ENCODE results near the gene C6orf47. TPM values are rescaled to one million over a fixed set of nuclear protein-coding genes. Genes with fewer than 3 reads are reported as not detected.

C6orf47 gene
- total and polyA plus RNA-seq, 2 of the 13 experiments (the other 11 are each of a cell fraction or from before 2014, with no cell fraction given), result 1.7 to 18.1 TPM

DNA sequence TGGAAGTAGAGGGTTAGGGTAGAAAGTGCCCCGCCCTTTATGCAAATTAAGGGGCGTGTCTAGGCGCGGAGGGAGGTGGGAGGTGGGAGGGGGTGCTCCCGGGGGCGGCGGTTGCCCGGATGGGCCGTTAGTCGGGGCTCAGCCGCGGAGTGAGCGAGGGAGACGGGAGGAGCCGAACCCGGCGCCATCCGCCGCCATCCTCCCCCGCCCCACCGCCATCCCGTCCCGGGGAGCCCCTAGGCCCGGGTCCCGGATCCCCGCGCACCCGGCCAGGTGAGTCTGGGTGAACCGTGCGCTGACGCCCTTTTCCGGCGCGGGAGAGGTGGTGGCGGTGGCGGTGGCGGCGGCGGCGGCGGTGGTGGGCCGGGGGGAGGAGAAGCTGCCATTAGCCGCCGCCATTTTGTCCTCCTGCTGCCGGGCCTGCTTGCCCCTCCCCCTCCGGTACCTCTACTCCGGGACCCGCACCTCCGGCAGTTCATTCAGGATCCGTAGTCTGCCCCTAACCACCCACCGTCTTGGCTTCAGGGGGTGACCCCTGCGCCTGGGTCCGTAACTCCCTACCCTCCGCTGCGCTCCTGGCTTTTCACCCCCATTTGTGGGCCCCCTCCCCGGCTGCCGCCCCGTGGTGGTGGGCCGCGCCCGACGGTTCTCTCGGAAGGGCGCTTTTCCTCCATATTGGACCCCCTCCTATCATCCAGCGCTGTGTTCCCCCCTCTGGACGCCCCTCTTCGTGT, 39.8 kb downstream of the C6orf47 start, which contains the start of gene PRRC2A (continued):
- TF ChIP-seq THAP11 (CRISPR knock-in tag; IDR thresholded peaks at IDR 0.05) (peak; percentile 35; the same call in 1 of the 2 replicates), NR1H2 (CRISPR knock-in tag; IDR thresholded peaks at IDR 0.05; ENCODE audit: borderline replicate concordance, low read depth) (no peak), MEF2D (CRISPR knock-in tag; IDR thresholded peaks at IDR 0.05) (no peak), SRF (IDR thresholded peaks at IDR 0.05; ENCODE audit: low read depth, low read length) (no peak), RXRB (CRISPR knock-in tag; IDR thresholded peaks at IDR 0.05; ENCODE audit: borderline replicate concordance) (no peak), ZFP1 (CRISPR knock-in tag; IDR thresholded peaks at IDR 0.05) (no peak)
- TF ChIP-seq, protein P1, sequence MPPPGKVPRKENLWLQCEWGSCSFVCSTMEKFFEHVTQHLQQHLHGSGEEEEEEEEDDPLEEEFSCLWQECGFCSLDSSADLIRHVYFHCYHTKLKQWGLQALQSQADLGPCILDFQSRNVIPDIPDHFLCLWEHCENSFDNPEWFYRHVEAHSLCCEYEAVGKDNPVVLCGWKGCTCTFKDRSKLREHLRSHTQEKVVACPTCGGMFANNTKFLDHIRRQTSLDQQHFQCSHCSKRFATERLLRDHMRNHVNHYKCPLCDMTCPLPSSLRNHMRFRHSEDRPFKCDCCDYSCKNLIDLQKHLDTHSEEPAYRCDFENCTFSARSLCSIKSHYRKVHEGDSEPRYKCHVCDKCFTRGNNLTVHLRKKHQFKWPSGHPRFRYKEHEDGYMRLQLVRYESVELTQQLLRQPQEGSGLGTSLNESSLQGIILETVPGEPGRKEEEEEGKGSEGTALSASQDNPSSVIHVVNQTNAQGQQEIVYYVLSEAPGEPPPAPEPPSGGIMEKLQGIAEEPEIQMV (CRISPR knock-in tag; IDR thresholded peaks at IDR 0.05; ENCODE audit: low read depth), result 0 out of 2 replicates have a peak, but pooled peaks have one; percentile 17
- TF ChIP-seq, protein P2, sequence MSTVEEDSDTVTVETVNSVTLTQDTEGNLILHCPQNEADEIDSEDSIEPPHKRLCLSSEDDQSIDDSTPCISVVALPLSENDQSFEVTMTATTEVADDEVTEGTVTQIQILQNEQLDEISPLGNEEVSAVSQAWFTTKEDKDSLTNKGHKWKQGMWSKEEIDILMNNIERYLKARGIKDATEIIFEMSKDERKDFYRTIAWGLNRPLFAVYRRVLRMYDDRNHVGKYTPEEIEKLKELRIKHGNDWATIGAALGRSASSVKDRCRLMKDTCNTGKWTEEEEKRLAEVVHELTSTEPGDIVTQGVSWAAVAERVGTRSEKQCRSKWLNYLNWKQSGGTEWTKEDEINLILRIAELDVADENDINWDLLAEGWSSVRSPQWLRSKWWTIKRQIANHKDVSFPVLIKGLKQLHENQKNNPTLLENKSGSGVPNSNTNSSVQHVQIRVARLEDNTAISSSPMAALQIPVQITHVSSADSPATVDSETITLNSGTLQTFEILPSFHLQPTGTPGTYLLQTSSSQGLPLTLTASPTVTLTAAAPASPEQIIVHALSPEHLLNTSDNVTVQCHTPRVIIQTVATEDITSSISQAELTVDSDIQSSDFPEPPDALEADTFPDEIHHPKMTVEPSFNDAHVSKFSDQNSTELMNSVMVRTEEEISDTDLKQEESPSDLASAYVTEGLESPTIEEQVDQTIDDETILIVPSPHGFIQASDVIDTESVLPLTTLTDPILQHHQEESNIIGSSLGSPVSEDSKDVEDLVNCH (CRISPR knock-in tag; IDR thresholded peaks at IDR 0.05), result no peak
- TF ChIP-seq, protein P3, sequence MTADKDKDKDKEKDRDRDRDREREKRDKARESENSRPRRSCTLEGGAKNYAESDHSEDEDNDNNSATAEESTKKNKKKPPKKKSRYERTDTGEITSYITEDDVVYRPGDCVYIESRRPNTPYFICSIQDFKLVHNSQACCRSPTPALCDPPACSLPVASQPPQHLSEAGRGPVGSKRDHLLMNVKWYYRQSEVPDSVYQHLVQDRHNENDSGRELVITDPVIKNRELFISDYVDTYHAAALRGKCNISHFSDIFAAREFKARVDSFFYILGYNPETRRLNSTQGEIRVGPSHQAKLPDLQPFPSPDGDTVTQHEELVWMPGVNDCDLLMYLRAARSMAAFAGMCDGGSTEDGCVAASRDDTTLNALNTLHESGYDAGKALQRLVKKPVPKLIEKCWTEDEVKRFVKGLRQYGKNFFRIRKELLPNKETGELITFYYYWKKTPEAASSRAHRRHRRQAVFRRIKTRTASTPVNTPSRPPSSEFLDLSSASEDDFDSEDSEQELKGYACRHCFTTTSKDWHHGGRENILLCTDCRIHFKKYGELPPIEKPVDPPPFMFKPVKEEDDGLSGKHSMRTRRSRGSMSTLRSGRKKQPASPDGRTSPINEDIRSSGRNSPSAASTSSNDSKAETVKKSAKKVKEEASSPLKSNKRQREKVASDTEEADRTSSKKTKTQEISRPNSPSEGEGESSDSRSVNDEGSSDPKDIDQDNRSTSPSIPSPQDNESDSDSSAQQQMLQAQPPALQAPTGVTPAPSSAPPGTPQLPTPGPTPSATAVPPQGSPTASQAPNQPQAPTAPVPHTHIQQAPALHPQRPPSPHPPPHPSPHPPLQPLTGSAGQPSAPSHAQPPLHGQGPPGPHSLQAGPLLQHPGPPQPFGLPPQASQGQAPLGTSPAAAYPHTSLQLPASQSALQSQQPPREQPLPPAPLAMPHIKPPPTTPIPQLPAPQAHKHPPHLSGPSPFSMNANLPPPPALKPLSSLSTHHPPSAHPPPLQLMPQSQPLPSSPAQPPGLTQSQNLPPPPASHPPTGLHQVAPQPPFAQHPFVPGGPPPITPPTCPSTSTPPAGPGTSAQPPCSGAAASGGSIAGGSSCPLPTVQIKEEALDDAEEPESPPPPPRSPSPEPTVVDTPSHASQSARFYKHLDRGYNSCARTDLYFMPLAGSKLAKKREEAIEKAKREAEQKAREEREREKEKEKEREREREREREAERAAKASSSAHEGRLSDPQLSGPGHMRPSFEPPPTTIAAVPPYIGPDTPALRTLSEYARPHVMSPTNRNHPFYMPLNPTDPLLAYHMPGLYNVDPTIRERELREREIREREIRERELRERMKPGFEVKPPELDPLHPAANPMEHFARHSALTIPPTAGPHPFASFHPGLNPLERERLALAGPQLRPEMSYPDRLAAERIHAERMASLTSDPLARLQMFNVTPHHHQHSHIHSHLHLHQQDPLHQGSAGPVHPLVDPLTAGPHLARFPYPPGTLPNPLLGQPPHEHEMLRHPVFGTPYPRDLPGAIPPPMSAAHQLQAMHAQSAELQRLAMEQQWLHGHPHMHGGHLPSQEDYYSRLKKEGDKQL (CRISPR knock-in tag; IDR thresholded peaks at IDR 0.05; ENCODE audit: low read depth), result no peak
- TF ChIP-seq, protein P4, sequence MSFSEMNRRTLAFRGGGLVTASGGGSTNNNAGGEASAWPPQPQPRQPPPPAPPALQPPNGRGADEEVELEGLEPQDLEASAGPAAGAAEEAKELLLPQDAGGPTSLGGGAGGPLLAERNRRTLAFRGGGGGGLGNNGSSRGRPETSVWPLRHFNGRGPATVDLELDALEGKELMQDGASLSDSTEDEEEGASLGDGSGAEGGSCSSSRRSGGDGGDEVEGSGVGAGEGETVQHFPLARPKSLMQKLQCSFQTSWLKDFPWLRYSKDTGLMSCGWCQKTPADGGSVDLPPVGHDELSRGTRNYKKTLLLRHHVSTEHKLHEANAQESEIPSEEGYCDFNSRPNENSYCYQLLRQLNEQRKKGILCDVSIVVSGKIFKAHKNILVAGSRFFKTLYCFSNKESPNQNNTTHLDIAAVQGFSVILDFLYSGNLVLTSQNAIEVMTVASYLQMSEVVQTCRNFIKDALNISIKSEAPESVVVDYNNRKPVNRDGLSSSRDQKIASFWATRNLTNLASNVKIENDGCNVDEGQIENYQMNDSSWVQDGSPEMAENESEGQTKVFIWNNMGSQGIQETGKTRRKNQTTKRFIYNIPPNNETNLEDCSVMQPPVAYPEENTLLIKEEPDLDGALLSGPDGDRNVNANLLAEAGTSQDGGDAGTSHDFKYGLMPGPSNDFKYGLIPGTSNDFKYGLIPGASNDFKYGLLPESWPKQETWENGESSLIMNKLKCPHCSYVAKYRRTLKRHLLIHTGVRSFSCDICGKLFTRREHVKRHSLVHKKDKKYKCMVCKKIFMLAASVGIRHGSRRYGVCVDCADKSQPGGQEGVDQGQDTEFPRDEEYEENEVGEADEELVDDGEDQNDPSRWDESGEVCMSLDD (CRISPR knock-in tag; IDR thresholded peaks at IDR 0.05; ENCODE audit: borderline replicate concordance), result peak; percentile 48; the same call in 1 of the 2 replicates
- TF ChIP-seq, protein P5, sequence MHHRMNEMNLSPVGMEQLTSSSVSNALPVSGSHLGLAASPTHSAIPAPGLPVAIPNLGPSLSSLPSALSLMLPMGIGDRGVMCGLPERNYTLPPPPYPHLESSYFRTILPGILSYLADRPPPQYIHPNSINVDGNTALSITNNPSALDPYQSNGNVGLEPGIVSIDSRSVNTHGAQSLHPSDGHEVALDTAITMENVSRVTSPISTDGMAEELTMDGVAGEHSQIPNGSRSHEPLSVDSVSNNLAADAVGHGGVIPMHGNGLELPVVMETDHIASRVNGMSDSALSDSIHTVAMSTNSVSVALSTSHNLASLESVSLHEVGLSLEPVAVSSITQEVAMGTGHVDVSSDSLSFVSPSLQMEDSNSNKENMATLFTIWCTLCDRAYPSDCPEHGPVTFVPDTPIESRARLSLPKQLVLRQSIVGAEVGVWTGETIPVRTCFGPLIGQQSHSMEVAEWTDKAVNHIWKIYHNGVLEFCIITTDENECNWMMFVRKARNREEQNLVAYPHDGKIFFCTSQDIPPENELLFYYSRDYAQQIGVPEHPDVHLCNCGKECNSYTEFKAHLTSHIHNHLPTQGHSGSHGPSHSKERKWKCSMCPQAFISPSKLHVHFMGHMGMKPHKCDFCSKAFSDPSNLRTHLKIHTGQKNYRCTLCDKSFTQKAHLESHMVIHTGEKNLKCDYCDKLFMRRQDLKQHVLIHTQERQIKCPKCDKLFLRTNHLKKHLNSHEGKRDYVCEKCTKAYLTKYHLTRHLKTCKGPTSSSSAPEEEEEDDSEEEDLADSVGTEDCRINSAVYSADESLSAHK (CRISPR knock-in tag; IDR thresholded peaks at IDR 0.05; ENCODE audit: borderline replicate concordance), result no peak
- TF ChIP-seq, protein P6, sequence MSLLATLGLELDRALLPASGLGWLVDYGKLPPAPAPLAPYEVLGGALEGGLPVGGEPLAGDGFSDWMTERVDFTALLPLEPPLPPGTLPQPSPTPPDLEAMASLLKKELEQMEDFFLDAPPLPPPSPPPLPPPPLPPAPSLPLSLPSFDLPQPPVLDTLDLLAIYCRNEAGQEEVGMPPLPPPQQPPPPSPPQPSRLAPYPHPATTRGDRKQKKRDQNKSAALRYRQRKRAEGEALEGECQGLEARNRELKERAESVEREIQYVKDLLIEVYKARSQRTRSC (CRISPR knock-in tag; IDR thresholded peaks at IDR 0.05; ENCODE audit: low read depth), result no peak

Measured in HepG2 (cell line).